HCT116 (cell line): ENCODE measurements around the gene EEFSEC. TPM values are rescaled to one million over a fixed set of nuclear protein-coding genes. Genes with fewer than 3 reads are reported as not detected.

ENCODE experiments used
- ATAC-seq: fragments of 200-7000 bp; cut with Tn5 transposase; 2 replicates; pipeline ENCODE4 v1.9.1; 2020; ENCODE audit warnings: mild to moderate bottlenecking, moderate library complexity
- BruUV-seq: library from RNA; stranded (reverse); fragments of 400-500 nt; replicated peaks from 2 replicates; lab custom pipeline; 2021; lab: Mats Ljungman, UMichigan
- CTCF ChIA-PET: fragments of 300-600 bp; sonication (Branson Sonifier 250); formaldehyde crosslinking; loops from one replicate; lab custom pipeline; 2021; ENCODE audit warnings: antibody characterized with exemption; lab: Charles Lee
- POLR2A ChIA-PET: fragments of 300-600, 350-600 bp; sonication (Branson Sonifier 250); formaldehyde crosslinking; loops from one replicate; lab custom pipeline; 2021; ENCODE audit warnings: antibody characterized with exemption; lab: Charles Lee
- RAD21 ChIA-PET, 2 experiments: fragments of 300-600 bp; sonication (Branson Sonifier 250); formaldehyde crosslinking; loops; one replicate each; lab custom pipeline; 2023; ENCODE audit warnings: low total read pairs in 2 of 2; ENCODE audit not compliant: uncharacterized antibody in 2 of 2, unreplicated experiment in 2 of 2, low non-redundant PET in 1 of 2; lab: Charles Lee
- DNase-seq: peaks from one replicate; pipeline ENCODE4 v3.0.0-alpha.2; 2010; ENCODE audit warnings: low read depth, low spot score
- H2AFZ ChIP-seq: fragments of 200-600 bp; shearing (Covaris generic), sonication (generic); 2 replicates; pipeline ENCODE4 v1.6.1; 2017; ENCODE audit warnings: low read depth, mixed run types, mixed read lengths, antibody characterized with exemption, low read length; ENCODE audit not compliant: poor library complexity, severe bottlenecking
- H3K27ac ChIP-seq: 2 replicates; pipeline ENCODE4 v1.5.1; 2012; ENCODE audit warnings: low read depth, low read length
- H3K27me3 ChIP-seq: fragments of 200-600 bp; sonication (generic); 2 replicates; pipeline ENCODE4 v1.6.1; 2016; ENCODE audit warnings: mixed run types, low read length, mixed read lengths; ENCODE audit not compliant: insufficient read depth
- H3K36me3 ChIP-seq, 2 experiments: fragments of 200-500 bp in 1 of 2; fragments of 200-600 bp in 1 of 2; sonication (Bioruptor generic) in 1 of 2; sonication (generic) in 1 of 2; 2 replicates each; pipeline versions ENCODE4 v1.5.1 to v1.6.1; 2014 to 2016; ENCODE audit warnings: low read length in 2 of 2, inconsistent platforms in 1 of 2, mixed read lengths in 1 of 2, mixed run types in 1 of 2; ENCODE audit not compliant: insufficient read depth in 2 of 2, control insufficient read depth in 1 of 2
- H3K4me1 ChIP-seq, 2 experiments: fragments of 200-600 bp in 1 of 2; sonication (generic) in 1 of 2; 2 replicates each; pipeline versions ENCODE4 v1.5.1 to v1.6.1; 2012 to 2017; ENCODE audit warnings: low read length in 2 of 2, inconsistent platforms in 1 of 2, mild to moderate bottlenecking in 1 of 2, mixed read lengths in 1 of 2, mixed run types in 1 of 2, moderate library complexity in 1 of 2; ENCODE audit not compliant: insufficient read depth in 2 of 2, control insufficient read depth in 1 of 2
- H3K4me2 ChIP-seq: fragments of 200-600 bp; sonication (generic); 2 replicates; pipeline ENCODE4 v1.6.1; 2017; ENCODE audit warnings: mixed run types, low read length, mixed read lengths
- H3K4me3 ChIP-seq, 2 experiments: fragments of 200-600 bp in 1 of 2; sonication (generic) in 1 of 2; replicated peaks in 1 of 2; 2 replicates each; pipeline ENCODE4 v1.5.1; 2011 to 2016; ENCODE audit warnings: low read length in 2 of 2, control low read depth in 1 of 2, low read depth in 1 of 2, mild to moderate bottlenecking in 1 of 2, mixed read lengths in 1 of 2, mixed run types in 1 of 2
- H3K79me2 ChIP-seq: fragments of 200-600 bp; sonication (generic); 2 replicates; pipeline ENCODE4 v1.6.1; 2017; ENCODE audit warnings: mild to moderate bottlenecking, mixed run types, low read length, moderate library complexity, mixed read lengths; ENCODE audit not compliant: insufficient read depth
- H3K9ac ChIP-seq: fragments of 200-600 bp; sonication (generic); 2 replicates; pipeline ENCODE4 v1.6.1; 2016; ENCODE audit warnings: low read length, mixed read lengths
- H3K9me2 ChIP-seq: fragments of 200-600 bp; sonication (generic), shearing (Covaris generic); 2 replicates; pipeline ENCODE4 v1.6.1; 2017; ENCODE audit warnings: mixed run types, mild to moderate bottlenecking, moderate library complexity; ENCODE audit not compliant: insufficient read depth
- H3K9me3 ChIP-seq, 2 experiments: fragments of 200-500 bp in 1 of 2; fragments of 200-600 bp in 1 of 2; sonication (Bioruptor generic) in 1 of 2; sonication (generic) in 1 of 2; 2 replicates each; pipeline ENCODE4 v1.6.1; 2014 to 2017; ENCODE audit warnings: low read length in 2 of 2, mixed read lengths in 2 of 2, inconsistent platforms in 1 of 2, low read depth in 1 of 2, mild to moderate bottlenecking in 1 of 2, mixed run types in 1 of 2, moderate library complexity in 1 of 2; ENCODE audit not compliant: control insufficient read depth in 1 of 2, insufficient read depth in 1 of 2
- H4K20me1 ChIP-seq: fragments of 200-600 bp; sonication (generic), shearing (Covaris generic); 2 replicates; pipeline ENCODE4 v1.6.1; 2017; ENCODE audit warnings: mixed run types, mild to moderate bottlenecking, moderate library complexity; ENCODE audit not compliant: insufficient read depth
- CBX3 ChIP-seq: IDR thresholded peaks from 2 replicates; pipeline ENCODE4 v1.6.1; 2012; ENCODE audit warnings: low read depth
- ELF1 ChIP-seq: IDR thresholded peaks from 2 replicates; pipeline ENCODE4 v1.6.1; 2012; ENCODE audit warnings: low read depth, borderline replicate concordance
- POLR2A ChIP-seq: IDR thresholded peaks from 2 replicates; pipeline ENCODE4 v1.7.0; 2011; ENCODE audit warnings: borderline replicate concordance; ENCODE audit not compliant: insufficient read depth, insufficient read length; ENCODE audit errors: extremely low read depth
- RAD21 ChIP-seq: IDR thresholded peaks from 2 replicates; pipeline ENCODE4 v1.6.1; 2012; ENCODE audit warnings: low read depth, mild to moderate bottlenecking
- REST ChIP-seq: IDR thresholded peaks from 2 replicates; pipeline ENCODE4 v1.6.1; 2012; ENCODE audit warnings: low read depth
- SRF ChIP-seq: IDR thresholded peaks from 2 replicates; pipeline ENCODE4 v1.6.1; 2012; ENCODE audit warnings: low read depth
- intact Hi-C: fragments of 100-400 bp; cut with micrococcal nuclease; formaldehyde crosslinking; loops from 2 replicates; pipeline ENCODE4 v1.10.0; 2022
- total RNA-seq: library from RNA; stranded (reverse); gene quantifications from one replicate; pipeline ENCODE4 v1.2.1, GENCODE V29; 2021; ENCODE audit not compliant: unreplicated experiment

The EEFSEC gene
- total RNA-seq, 1 experiment from 2014 or later, result 16.1 TPM

GRCh38 chr3:128173849-128174248 lies 20.6 kb downstream of the EEFSEC start:
- BruUV-seq, result no TSS peak
- no peak overlapping the region for H3K27ac ChIP-seq
- no peak overlapping the region for H3K9ac ChIP-seq
- TF ChIP-seq RAD21 (no peak), POLR2A (no peak), REST (no peak), CBX3 (no peak), ELF1 (no peak), SRF (no peak)
- CTCF ChIA-PET, result interaction anchor here (0.9 kb wide), 1 partner anchor 148 kb away, joined by 3 read pairs; no protein-coding TSS in a partner anchor
- intact Hi-C loops, result loop anchor here (5.0 kb wide), 1 partner anchor 253 kb away; no protein-coding TSS in a partner anchor
- H2AFZ ChIP-seq, result no peak overlapping the region
- H3K4me3 ChIP-seq, result no peak overlapping the region
- no peak overlapping the region for H3K4me2 ChIP-seq
- H3K9me2 ChIP-seq, result no peaks in the 10 kb centered on the region
- RAD21 ChIA-PET, result no interaction called here
- no peaks in the 10 kb centered on the region for H3K36me3 ChIP-seq
- DNase-seq, result no peak
- no peak for ATAC-seq
- H3K79me2 ChIP-seq, result no peaks in the 10 kb centered on the region; the same call in none of the 2 replicates
- POLR2A ChIA-PET, result interaction anchor here (0.6 kb wide), 1 partner anchor 243 kb away, joined by 3 read pairs; no protein-coding TSS in a partner anchor
- peaks cover 0 to 7% of the 10 kb centered on the region in 2 experiments; a peak in 1 of 4 replicates for H3K4me1 ChIP-seq
- H3K9me3 ChIP-seq, result no peaks in the 10 kb centered on the region
- no peaks in the 10 kb centered on the region for H4K20me1 ChIP-seq
- H3K27me3 ChIP-seq, result no peaks in the 10 kb centered on the region
